Peyer's patch (tissue), 4 donors: ENCODE data around the gene IGSF8. TPM values are rescaled to one million over a fixed set of nuclear protein-coding genes. Genes with fewer than 3 reads are reported as not detected.
"Not testable (repeated sequence)": the region's sequence is repeated elsewhere in the genome, so short reads cannot be mapped to it uniquely, and the experiment has no call there.

ENCODE experiments used
- DNase-seq, 3 donors: peaks; one replicate each; pipeline ENCODE4 v3.0.0-alpha.2; 2017 to 2019
- H3K27ac ChIP-seq, 4 donors: fragments of 200-600 bp; sonication (generic); one replicate each; pipeline ENCODE4 v1.5.1; 2016 to 2019
- H3K27me3 ChIP-seq, 2 donors: fragments of 200-600 bp; sonication (generic); one replicate each; pipeline ENCODE4 v1.5.1; 2019
- H3K36me3 ChIP-seq, 3 donors: fragments of 200-600 bp; sonication (generic); one replicate each; pipeline ENCODE4 v1.5.1; 2016 to 2019
- H3K4me1 ChIP-seq, 4 donors: fragments of 200-600 bp; sonication (generic); one replicate each; pipeline ENCODE4 v1.5.1; 2016 to 2019
- H3K4me3 ChIP-seq, 4 donors: fragments of 200-600 bp; sonication (generic); 1 replicate in 3 of 4; 2 replicates in 1 of 4; pipeline ENCODE4 v1.5.1; 2016 to 2019; ENCODE audit warnings: mild to moderate bottlenecking in 1 of 4
- H3K9me3 ChIP-seq, 4 donors: fragments of 200-600 bp; sonication (generic); one replicate each; pipeline ENCODE4 v1.5.1; 2016 to 2019; ENCODE audit warnings: mild to moderate bottlenecking in 1 of 4
- POLR2A ChIP-seq, 2 donors: fragments of 450-650 bp; IDR thresholded peaks; one replicate each; pipeline ENCODE4 v1.5.1; 2017; ENCODE audit warnings: antibody characterized with exemption in 2 of 2, mild to moderate bottlenecking in 2 of 2, moderate library complexity in 2 of 2
- total RNA-seq, 4 donors: library from RNA; depleted of rRNA; stranded (reverse); fragments of >200 nt; gene quantifications; one replicate each; pipeline ENCODE4 v1.1.0, GENCODE V29; 2016
- TF ChIP-seq, protein P1 (sequence below), 6 experiments: fragments of 450-650 bp in 4 of 6; fragments of 200-600 bp in 2 of 6; sonication (generic) in 1 of 6; IDR thresholded peaks; one replicate each; pipeline ENCODE4 v1.5.1; 2017 to 2019; ENCODE audit warnings: antibody characterized with exemption in 6 of 6, mild to moderate bottlenecking in 3 of 6, moderate library complexity in 1 of 6

IGSF8 gene
- total RNA-seq, 4 donors from 2014 or later, result 20.6 to 65.3 (median 38.9) TPM

GRCh38 chr1:160114085-160114484 is 15.7 kb upstream of the IGSF8 start:
- H3K9me3 ChIP-seq, result no peaks in the 10 kb centered on the region
- DNase-seq, result no peak
- no peaks in the 10 kb centered on the region for H3K4me1 ChIP-seq
- no peaks in the 10 kb centered on the region for H3K27me3 ChIP-seq
- TF ChIP-seq, protein P1, sequence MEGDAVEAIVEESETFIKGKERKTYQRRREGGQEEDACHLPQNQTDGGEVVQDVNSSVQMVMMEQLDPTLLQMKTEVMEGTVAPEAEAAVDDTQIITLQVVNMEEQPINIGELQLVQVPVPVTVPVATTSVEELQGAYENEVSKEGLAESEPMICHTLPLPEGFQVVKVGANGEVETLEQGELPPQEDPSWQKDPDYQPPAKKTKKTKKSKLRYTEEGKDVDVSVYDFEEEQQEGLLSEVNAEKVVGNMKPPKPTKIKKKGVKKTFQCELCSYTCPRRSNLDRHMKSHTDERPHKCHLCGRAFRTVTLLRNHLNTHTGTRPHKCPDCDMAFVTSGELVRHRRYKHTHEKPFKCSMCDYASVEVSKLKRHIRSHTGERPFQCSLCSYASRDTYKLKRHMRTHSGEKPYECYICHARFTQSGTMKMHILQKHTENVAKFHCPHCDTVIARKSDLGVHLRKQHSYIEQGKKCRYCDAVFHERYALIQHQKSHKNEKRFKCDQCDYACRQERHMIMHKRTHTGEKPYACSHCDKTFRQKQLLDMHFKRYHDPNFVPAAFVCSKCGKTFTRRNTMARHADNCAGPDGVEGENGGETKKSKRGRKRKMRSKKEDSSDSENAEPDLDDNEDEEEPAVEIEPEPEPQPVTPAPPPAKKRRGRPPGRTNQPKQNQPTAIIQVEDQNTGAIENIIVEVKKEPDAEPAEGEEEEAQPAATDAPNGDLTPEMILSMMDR (IDR thresholded peaks at IDR 0.05), result no peak
- no peak for TF ChIP-seq POLR2A (IDR thresholded peaks at IDR 0.05)
- peak overlapping the region in 1 of 4 donors; percentile 26 for H3K27ac ChIP-seq
- H3K4me3 ChIP-seq, result no peak overlapping the region
- H3K36me3 ChIP-seq, result no peaks in the 10 kb centered on the region

GRCh38 chr1:160113407-160113806 is 15.0 kb upstream of the IGSF8 start:
- H3K9me3 ChIP-seq, result no peaks in the 10 kb centered on the region
- no peaks in the 10 kb centered on the region for H3K36me3 ChIP-seq
- H3K27me3 ChIP-seq, result no peaks in the 10 kb centered on the region
- H3K4me3 ChIP-seq, result no peak overlapping the region
- DNase-seq, result no peak
- TF ChIP-seq, protein P1 (IDR thresholded peaks at IDR 0.05), result no peak
- TF ChIP-seq POLR2A (IDR thresholded peaks at IDR 0.05), result no peak
- no peak overlapping the region for H3K27ac ChIP-seq
- H3K4me1 ChIP-seq, result no peaks in the 10 kb centered on the region

DNA sequence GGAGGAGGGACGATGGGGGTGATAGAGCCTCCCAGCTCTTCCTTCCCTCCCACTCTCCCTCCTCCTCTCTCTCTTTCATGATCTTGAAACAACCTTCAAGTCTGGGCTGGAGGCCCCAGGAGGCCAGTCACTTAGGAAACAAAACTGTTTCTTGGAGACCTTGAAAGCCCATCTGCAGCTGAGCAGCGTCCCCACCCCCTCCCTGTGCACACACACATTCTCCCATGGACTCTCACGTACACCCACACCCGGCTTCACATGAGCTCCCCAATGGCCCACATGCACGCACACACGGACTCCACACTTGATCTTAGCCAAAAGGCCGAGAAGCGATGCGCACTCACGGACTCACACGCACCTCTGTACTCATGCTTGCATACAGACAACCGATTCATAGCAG is 13.9 kb upstream of the IGSF8 start:
- Histone ChIP-seq H3K4me3 (no peak overlapping the region), H3K27me3 (no peaks in the 10 kb centered on the region), H3K4me1 (no peaks in the 10 kb centered on the region), H3K36me3 (no peaks in the 10 kb centered on the region), H3K9me3 (no peaks in the 10 kb centered on the region), H3K27ac (no peak overlapping the region)
- no peak for DNase-seq
- TF ChIP-seq POLR2A (IDR thresholded peaks at IDR 0.05), result no peak
- TF ChIP-seq, protein P1 (IDR thresholded peaks at IDR 0.05), result no peak

GRCh38 chr1:160111462-160111861 is 13.0 kb upstream of the IGSF8 start:
- not testable (repeated sequence) for DNase-seq, H3K27me3 ChIP-seq, H3K4me1 ChIP-seq, H3K36me3 ChIP-seq, H3K4me3 ChIP-seq, H3K9me3 ChIP-seq, H3K27ac ChIP-seq

GRCh38 chr1:160109686-160110085 is 11.3 kb upstream of the IGSF8 start:
- TF ChIP-seq, protein P1 (IDR thresholded peaks at IDR 0.05), result no peak
- no peak for TF ChIP-seq POLR2A (IDR thresholded peaks at IDR 0.05)
- DNase-seq, result no peak
- Histone ChIP-seq H3K4me1 (no peaks in the 10 kb centered on the region), H3K27ac (no peak overlapping the region), H3K4me3 (no peak overlapping the region), H3K36me3 (no peaks in the 10 kb centered on the region), H3K27me3 (no peaks in the 10 kb centered on the region), H3K9me3 (no peaks in the 10 kb centered on the region)

DNA sequence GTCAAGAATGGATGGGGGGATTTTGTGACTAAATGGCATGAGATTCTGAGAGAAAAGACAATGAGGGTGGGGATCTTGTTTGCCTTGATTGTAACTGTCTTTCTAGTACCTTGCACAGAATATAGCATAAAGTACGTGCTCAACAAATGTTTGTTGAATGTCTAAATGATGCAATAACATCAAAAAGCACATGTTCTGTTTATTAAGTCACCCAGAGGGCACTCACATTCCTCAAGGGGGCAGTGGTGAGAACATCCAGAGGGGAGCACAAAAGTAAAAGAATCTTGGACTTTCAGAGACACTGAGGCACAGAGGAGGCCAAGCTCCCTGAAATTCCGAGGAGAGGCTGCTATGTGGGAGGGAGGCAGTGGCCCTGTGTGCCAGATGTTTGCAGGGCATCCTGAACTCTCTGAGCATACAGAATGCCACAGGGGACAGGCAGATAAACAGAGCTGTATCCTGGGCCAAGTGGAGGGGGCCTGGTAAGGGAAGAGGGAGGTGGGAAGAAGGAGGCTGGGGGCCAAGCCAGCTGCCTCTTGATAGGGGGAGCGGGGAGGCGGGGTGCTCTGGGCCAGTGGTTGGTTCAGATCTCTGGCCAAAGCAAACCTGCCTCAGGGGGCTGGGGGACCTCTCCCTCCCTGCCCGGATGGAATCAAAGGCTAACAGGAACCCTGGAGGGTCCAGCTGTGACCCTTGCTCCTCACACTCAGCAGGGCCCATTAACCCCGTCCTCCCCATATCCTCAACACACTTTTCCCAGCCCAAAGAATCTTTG is 10.7 kb upstream of the IGSF8 start:
- no peaks in the 10 kb centered on the region for H3K36me3 ChIP-seq
- H3K27ac ChIP-seq, result no peak overlapping the region
- peak in 1 of 3 donors; percentile 27 for DNase-seq
- H3K4me3 ChIP-seq, result no peak overlapping the region
- H3K4me1 ChIP-seq, result no peaks in the 10 kb centered on the region
- H3K27me3 ChIP-seq, result no peaks in the 10 kb centered on the region
- TF ChIP-seq, protein P1 (IDR thresholded peaks at IDR 0.05), result peak in 4 of 6 experiments; percentile 18 to 45 (median 36)
- TF ChIP-seq POLR2A (IDR thresholded peaks at IDR 0.05), result no peak
- no peaks in the 10 kb centered on the region for H3K9me3 ChIP-seq
